Measurements from ENCODE around the gene PCDHB13.
"Not testable (repeated sequence)": the region's sequence is repeated elsewhere in the genome, so short reads cannot be mapped to it uniquely, and the experiment has no call there.

PCDHB13 gene

DNA sequence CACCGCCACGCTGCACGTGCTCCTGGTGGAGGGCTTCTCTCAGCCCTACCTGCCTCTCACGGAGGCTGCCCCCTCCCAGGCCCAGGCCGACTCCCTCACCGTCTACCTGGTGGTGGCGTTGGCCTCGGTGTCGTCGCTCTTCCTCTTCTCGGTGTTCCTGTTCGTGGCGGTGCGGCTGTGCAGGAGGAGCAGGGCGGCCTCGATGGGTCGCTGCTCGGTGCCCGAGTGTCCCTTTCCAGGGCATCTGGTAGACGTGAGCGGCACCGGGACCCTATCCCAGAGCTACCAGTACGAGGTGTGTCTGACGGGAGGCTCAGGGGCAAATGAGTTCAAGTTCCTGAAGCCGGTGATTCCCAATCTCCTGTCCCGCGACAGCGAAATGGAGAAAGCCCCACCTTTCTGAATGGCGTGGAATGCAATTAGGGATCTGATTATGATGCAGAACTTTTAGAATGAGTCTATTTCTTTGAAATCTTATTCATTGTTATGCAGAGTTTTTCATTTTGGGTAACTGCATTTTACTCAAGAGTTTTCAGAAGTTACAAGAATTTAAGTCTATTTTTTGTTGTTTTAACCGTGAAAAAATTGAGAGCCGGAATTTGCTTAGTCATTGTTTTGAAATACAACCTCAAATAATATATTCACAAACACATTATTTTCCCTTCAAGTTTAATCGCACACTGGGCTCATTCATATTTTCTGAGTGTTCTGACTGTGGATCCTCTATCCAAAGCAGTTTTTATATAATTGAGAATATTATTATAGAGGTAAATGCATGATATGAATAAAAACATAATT lies 23.0 kb downstream of the PCDHB13 start:
- in situ Hi-C loops (cut with MboI; ENCODE audit: low sequenced_read_pairs, unreplicated experiment), result no loop called here
- TF ChIP-seq, protein P1, sequence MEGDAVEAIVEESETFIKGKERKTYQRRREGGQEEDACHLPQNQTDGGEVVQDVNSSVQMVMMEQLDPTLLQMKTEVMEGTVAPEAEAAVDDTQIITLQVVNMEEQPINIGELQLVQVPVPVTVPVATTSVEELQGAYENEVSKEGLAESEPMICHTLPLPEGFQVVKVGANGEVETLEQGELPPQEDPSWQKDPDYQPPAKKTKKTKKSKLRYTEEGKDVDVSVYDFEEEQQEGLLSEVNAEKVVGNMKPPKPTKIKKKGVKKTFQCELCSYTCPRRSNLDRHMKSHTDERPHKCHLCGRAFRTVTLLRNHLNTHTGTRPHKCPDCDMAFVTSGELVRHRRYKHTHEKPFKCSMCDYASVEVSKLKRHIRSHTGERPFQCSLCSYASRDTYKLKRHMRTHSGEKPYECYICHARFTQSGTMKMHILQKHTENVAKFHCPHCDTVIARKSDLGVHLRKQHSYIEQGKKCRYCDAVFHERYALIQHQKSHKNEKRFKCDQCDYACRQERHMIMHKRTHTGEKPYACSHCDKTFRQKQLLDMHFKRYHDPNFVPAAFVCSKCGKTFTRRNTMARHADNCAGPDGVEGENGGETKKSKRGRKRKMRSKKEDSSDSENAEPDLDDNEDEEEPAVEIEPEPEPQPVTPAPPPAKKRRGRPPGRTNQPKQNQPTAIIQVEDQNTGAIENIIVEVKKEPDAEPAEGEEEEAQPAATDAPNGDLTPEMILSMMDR (IDR thresholded peaks at IDR 0.05; ENCODE audit: borderline replicate concordance, control extremely low read depth, extremely low read depth, insufficient read depth, missing control alignments), result no peak
- DNase-seq (ENCODE audit: low spot score), result no peak

DNA sequence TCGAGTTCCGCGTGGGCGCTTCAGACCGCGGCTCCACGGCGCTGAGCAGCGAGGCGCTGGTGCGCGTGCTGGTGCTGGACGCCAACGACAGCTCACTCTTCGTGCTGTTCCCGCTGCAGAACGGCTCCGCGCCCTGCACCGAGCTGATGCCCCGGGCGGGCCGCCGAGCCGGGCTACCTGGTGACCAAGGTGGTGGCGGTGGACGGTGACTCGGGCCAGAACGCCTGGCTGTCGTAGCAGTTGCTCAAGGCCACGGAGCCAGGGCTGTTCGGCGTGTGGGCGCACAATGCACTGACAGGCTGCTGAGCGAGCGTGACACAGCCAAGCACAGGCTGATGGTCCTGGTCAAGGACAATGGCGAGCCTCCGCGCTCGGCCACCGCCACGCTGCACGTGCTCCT lies 27.8 kb downstream of the PCDHB13 start:
- DNase-seq (ENCODE audit: low spot score), result no peak
- TF ChIP-seq, protein P1 (IDR thresholded peaks at IDR 0.05; ENCODE audit: borderline replicate concordance, control extremely low read depth, extremely low read depth, insufficient read depth, missing control alignments), result no peak
- in situ Hi-C loops (cut with MboI; ENCODE audit: low sequenced_read_pairs, unreplicated experiment), result no loop called here

DNA sequence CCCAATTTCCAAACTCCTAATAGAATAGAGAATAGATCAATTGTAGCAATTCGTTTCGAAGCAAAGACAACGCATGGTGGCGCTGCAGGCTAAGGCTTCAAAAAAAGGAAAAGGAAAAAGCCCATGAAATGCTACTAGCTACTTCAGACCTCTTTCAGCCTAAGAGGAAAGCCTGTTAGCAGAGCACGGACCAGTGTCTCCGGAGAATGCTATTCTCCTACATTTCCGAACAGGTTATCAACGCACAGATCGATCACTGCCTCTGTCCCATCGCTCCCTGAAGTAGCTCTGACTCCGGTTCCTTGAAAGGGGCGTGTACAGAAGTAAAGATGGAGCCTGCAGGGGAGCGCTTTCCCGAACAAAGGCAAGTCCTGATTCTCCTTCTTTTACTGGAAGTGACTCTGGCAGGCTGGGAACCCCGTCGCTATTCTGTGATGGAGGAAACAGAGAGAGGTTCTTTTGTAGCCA lies 31.6 kb downstream of the PCDHB13 start, which contains the start of gene PCDHB15:
Gene PCDHB15 (plus strand): TSS at position 146 of the 468 bp plus-strand sequence. CDS start 184 bp downstream, at position 330.
- in situ Hi-C loops (cut with MboI; ENCODE audit: low sequenced_read_pairs, unreplicated experiment), result no loop called here
- TF ChIP-seq, protein P1 (IDR thresholded peaks at IDR 0.05; ENCODE audit: borderline replicate concordance, control extremely low read depth, extremely low read depth, insufficient read depth, missing control alignments), result no peak
- DNase-seq (ENCODE audit: low spot score), result no peak

DNA sequence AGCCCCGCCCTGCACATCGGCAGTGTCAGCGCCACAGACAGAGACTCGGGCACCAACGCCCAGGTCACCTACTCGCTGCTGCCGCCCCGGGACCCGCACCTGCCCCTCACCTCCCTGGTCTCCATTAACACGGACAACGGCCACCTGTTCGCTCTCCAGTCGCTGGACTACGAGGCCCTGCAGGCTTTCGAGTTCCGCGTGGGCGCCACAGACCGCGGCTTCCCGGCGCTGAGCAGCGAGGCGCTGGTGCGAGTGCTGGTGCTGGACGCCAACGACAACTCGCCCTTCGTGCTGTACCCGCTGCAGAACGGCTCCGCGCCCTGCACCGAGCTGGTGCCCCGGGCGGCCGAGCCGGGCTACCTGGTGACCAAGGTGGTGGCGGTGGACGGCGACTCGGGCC lies 33.3 kb downstream of the PCDHB13 start:
- in situ Hi-C loops (cut with MboI; ENCODE audit: low sequenced_read_pairs, unreplicated experiment); DNase-seq (ENCODE audit: low spot score): not testable (repeated sequence)

DNA sequence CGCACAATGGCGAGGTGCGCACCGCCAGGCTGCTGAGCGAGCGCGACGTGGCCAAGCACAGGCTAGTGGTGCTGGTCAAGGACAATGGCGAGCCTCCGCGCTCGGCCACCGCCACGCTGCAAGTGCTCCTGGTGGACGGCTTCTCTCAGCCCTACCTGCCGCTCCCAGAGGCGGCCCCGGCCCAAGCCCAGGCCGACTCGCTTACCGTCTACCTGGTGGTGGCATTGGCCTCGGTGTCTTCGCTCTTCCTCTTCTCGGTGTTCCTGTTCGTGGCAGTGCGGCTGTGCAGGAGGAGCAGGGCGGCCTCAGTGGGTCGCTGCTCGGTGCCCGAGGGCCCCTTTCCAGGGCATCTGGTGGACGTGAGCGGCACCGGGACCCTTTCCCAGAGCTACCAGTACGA lies 33.7 kb downstream of the PCDHB13 start:
- DNase-seq (ENCODE audit: low spot score); in situ Hi-C loops (cut with MboI; ENCODE audit: low sequenced_read_pairs, unreplicated experiment): not testable (repeated sequence)

DNA sequence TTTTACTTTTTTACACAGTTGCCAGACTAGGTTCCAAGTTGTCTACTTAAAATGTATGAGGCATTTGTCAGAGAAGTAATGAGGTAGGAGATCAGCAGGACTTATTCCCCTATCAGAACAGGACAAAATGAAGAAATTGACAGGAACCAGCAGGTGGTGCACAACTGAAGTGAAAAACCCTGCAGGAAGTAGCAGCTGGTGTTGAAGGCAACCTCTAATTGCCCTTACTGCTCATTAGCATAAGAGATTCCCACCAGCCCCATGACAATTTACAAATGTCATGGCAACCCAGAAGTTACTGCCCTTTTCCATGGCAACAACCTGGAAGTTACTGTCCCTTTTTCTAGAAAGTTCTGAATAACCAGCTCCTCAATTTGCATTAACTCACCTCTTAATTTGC lies 36.9 kb downstream of the PCDHB13 start:
- DNase-seq (ENCODE audit: low spot score), result no peak
- in situ Hi-C loops (cut with MboI; ENCODE audit: low sequenced_read_pairs, unreplicated experiment), result no loop called here
- TF ChIP-seq, protein P1 (IDR thresholded peaks at IDR 0.05; ENCODE audit: borderline replicate concordance, control extremely low read depth, extremely low read depth, insufficient read depth, missing control alignments), result no peak

DNA sequence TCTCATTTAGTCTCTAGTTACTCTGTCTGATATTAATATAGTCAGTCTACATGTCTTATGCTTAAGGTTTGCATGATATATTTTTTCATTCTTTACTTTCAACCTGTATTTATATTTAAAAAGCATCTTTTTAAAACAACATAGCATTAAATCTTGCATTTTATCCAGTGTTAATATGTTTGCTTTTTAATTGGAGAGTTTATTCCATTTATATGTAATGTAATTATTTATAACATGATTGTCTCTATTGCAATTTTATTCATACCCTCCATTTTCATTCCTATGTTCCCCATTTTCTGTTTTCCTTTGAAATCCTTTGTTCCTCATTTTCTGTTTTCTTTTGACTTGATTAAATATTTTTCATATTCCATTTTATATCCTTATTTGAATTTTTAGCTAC lies 44.7 kb downstream of the PCDHB13 start:
- DNase-seq (ENCODE audit: low spot score), result no peak
- in situ Hi-C loops (cut with MboI; ENCODE audit: low sequenced_read_pairs, unreplicated experiment), result no loop called here
- TF ChIP-seq, protein P1 (IDR thresholded peaks at IDR 0.05; ENCODE audit: borderline replicate concordance, control extremely low read depth, extremely low read depth, insufficient read depth, missing control alignments), result no peak

Measured in GM13976 (cell line).